Epithelial cell of proximal tubule (primary cell): ENCODE data around the gene NUAK1. TPM values are rescaled to one million over a fixed set of nuclear protein-coding genes. Genes with fewer than 3 reads are reported as not detected.

ENCODE experiments used
- DNase-seq: peaks from one replicate; pipeline ENCODE4 v3.0.0-alpha.2; 2011; ENCODE audit warnings: low read depth
- H3K4me3 ChIP-seq: 2 replicates; pipeline ENCODE4 v1.5.1; 2011; ENCODE audit warnings: low read depth, mild to moderate bottlenecking, low read length
- CTCF ChIP-seq: conservative IDR thresholded peaks from 2 replicates; pipeline ENCODE4 v1.5.1; 2012; ENCODE audit warnings: low read depth, mild to moderate bottlenecking, low read length
- total RNA-seq: library from RNA; depleted of rRNA; stranded (reverse); fragments of >200 nt; gene quantifications from 2 replicates; pipeline ENCODE4 v1.2.3, GENCODE V29; 2015

The NUAK1 gene
- total RNA-seq, 1 donor from 2014 or later, result 34.5 TPM

- DNase-seq, result no peak
- TF ChIP-seq CTCF, result no peak
- H3K4me3 ChIP-seq, result no peak overlapping the region
Observed at GRCh38 chr12:106034316-106034715, 104.4 kb downstream of the NUAK1 start.

- no peak for TF ChIP-seq CTCF
- H3K4me3 ChIP-seq, result no peak overlapping the region
- DNase-seq, result no peak
Observed at GRCh38 chr12:106033161-106033675, 105.5 kb downstream of the NUAK1 start.

- TF ChIP-seq CTCF, result no peak
- no peak for DNase-seq
- no peak overlapping the region for H3K4me3 ChIP-seq
Observed at GRCh38 chr12:106032623-106032925, 106.2 kb downstream of the NUAK1 start.

GRCh38 chr12:106031761-106032622, 106.8 kb downstream of the NUAK1 start:
- no peak for DNase-seq
- H3K4me3 ChIP-seq, result no peak overlapping the region
- peak; percentile 51 for TF ChIP-seq CTCF

DNA sequence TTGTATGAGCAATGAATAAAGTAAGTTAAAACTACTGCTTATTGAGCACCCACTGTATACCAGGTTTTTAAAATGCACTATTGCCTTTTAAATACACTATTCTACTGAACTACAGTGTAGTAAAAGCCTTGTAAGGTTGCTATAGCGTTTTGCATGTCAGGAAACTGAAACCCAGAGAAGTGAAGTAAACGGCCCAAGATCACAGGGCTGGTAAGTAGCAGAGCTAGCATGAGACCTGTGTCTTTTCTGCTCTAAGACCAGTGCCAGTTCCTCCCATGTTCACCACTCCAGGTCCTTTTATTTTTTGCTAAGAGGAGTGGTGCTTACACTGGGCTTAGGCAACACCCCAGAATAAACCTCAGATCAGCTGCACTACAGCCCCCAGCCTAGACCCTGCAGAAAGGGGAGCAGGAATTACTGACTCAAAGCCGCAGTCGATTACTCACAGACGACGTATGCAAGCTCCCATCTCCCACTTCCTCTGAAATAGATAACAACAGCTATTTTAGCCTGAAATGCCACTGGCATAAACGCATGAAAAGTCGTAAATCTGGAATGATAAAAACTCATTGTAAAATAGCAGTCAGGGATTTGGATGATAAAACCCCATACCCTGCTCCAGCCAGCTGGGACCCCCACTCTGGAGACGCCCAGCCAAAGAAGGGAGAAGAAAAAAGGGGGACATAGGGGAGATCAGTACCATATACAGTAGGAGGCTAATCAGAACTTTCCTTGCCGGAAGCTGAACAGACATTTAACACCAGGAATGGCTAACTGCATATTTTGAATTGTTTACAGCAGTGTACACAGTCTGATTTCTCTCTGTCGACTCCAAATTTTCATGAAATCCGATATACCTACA, 108.3 kb downstream of the NUAK1 start:
- TF ChIP-seq CTCF, result no peak
- H3K4me3 ChIP-seq, result no peak overlapping the region
- no peak for DNase-seq

GRCh38 chr12:106029532-106029931, 109.2 kb downstream of the NUAK1 start:
- no peak overlapping the region for H3K4me3 ChIP-seq
- no peak for DNase-seq
- no peak for TF ChIP-seq CTCF
